ENCODE data around the gene RHBDL2. TPM values are rescaled to one million over a fixed set of nuclear protein-coding genes. Genes with fewer than 3 reads are reported as not detected.

RHBDL2 gene
- total and polyA plus RNA-seq, 9 of the 15 experiments (the other 6 are each of a cell fraction or from before 2014, with no cell fraction given) = not detected

DNA sequence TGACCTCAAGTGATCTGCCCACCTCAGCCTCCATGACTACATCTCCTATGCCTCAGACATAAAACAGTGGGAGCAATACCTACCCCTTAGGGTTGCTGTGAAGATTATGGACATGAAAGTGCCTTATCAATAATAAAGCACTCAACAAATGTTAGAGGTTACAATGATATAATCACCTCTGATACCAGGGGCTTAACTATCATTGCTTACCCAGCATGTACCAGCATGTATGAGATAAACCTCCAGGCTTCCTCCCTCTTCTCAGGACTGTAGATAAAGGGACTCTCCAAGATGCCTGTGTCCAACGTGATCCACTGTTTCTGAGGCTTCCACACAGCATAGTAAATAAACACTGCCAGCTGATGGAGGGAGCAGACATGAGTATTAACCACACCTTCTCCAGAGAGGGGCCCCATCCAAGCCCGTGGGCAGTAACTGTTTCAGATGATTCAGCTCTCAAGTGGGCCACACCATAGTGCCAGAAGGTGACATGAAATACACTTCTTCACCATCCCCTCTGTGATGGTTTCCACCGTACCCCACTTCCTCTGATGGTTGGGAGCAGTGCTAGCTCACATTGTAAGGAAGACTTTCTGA lies 26.2 kb downstream of the RHBDL2 start (continued):
- TF ChIP-seq, protein P1, sequence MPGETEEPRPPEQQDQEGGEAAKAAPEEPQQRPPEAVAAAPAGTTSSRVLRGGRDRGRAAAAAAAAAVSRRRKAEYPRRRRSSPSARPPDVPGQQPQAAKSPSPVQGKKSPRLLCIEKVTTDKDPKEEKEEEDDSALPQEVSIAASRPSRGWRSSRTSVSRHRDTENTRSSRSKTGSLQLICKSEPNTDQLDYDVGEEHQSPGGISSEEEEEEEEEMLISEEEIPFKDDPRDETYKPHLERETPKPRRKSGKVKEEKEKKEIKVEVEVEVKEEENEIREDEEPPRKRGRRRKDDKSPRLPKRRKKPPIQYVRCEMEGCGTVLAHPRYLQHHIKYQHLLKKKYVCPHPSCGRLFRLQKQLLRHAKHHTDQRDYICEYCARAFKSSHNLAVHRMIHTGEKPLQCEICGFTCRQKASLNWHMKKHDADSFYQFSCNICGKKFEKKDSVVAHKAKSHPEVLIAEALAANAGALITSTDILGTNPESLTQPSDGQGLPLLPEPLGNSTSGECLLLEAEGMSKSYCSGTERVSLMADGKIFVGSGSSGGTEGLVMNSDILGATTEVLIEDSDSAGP (CRISPR knock-in tag; IDR thresholded peaks at IDR 0.05) = no peak
- TF ChIP-seq SIRT6 (IDR thresholded peaks at IDR 0.05; ENCODE audit: low read depth, low read length) (no peak), ELF2 (CRISPR knock-in tag; IDR thresholded peaks at IDR 0.05) (no peak), MAFK (IDR thresholded peaks at IDR 0.05; ENCODE audit: low read length) (no peak), PHTF2 (CRISPR knock-in tag; IDR thresholded peaks at IDR 0.05) (no peak), ZZZ3 (IDR thresholded peaks at IDR 0.05) (no peak), ZNF282 (CRISPR knock-in tag; IDR thresholded peaks at IDR 0.05) (no peak), MTA1 (IDR thresholded peaks at IDR 0.05; ENCODE audit: borderline replicate concordance) (peak; percentile 63; the same call in 1 of the 2 replicates), ZNF511 (CRISPR knock-in tag; IDR thresholded peaks at IDR 0.05) (no peak), UBTF (IDR thresholded peaks at IDR 0.05; ENCODE audit: borderline replicate concordance in 1 of 2, low read depth in 2 of 2, low read length in 2 of 2) (0 out of 4 replicates have a peak, but pooled peaks of 1 of the 2 experiments have one; percentile 54), MEIS2 (IDR thresholded peaks at IDR 0.05; ENCODE audit: partially characterized antibody) (peak; percentile 52), POLR2H (tag; IDR thresholded peaks at IDR 0.05; ENCODE audit: low read depth) (no peak), ELF1 (tag; IDR thresholded peaks at IDR 0.05) (no peak), GMEB1 (CRISPR knock-in tag; IDR thresholded peaks at IDR 0.05) (no peak), ZNF143 (CRISPR knock-in tag; IDR thresholded peaks at IDR 0.05) (no peak), CCAR2 (IDR thresholded peaks at IDR 0.05; ENCODE audit: low read depth, low read length) (no peak), BMI1 (IDR thresholded peaks at IDR 0.05; ENCODE audit: low read length) (no peak), SP1 (CRISPR knock-in tag; IDR thresholded peaks at IDR 0.05) (peak; percentile 37; the same call in 1 of the 2 replicates)
- TF ChIP-seq, protein P2, sequence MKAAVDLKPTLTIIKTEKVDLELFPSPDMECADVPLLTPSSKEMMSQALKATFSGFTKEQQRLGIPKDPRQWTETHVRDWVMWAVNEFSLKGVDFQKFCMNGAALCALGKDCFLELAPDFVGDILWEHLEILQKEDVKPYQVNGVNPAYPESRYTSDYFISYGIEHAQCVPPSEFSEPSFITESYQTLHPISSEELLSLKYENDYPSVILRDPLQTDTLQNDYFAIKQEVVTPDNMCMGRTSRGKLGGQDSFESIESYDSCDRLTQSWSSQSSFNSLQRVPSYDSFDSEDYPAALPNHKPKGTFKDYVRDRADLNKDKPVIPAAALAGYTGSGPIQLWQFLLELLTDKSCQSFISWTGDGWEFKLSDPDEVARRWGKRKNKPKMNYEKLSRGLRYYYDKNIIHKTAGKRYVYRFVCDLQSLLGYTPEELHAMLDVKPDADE (conservative IDR thresholded peaks at IDR 0.05; ENCODE audit: control insufficient read depth, low read depth, low read length) = no peak
- TF ChIP-seq, protein P3, sequence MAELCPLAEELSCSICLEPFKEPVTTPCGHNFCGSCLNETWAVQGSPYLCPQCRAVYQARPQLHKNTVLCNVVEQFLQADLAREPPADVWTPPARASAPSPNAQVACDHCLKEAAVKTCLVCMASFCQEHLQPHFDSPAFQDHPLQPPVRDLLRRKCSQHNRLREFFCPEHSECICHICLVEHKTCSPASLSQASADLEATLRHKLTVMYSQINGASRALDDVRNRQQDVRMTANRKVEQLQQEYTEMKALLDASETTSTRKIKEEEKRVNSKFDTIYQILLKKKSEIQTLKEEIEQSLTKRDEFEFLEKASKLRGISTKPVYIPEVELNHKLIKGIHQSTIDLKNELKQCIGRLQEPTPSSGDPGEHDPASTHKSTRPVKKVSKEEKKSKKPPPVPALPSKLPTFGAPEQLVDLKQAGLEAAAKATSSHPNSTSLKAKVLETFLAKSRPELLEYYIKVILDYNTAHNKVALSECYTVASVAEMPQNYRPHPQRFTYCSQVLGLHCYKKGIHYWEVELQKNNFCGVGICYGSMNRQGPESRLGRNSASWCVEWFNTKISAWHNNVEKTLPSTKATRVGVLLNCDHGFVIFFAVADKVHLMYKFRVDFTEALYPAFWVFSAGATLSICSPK (IDR thresholded peaks at IDR 0.05; ENCODE audit: borderline replicate concordance) = no peak

Data from K562 (cell line).